Measurements from ENCODE around the gene KRT1. TPM values are rescaled to one million over a fixed set of nuclear protein-coding genes. Genes with fewer than 3 reads are reported as not detected.

The KRT1 gene
- total RNA-seq, 2 donors from 2014 or later: not detected

DNA sequence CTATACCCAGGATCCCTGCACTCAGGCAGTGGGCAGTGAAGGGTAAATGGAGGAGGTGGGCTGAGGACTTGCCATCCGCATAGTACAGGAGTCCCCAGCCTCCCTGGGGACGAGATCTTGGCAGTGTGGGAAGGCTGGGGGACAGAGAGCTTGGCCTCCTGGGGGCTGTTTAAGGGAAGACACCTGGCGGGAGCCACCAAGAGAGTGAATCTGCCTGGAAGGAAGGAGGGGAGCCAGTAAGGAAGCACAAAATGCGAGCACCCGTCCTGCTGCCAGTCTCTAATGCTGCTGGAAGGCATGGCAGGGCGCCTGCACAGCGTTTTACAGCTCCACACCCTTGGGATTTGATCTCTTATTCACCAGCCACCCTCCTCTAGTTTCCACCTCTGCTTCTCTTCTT, 20.8 kb downstream of the KRT1 start:
- ATAC-seq (no peak), DNase-seq (ENCODE audit: low spot score in 2 of 2) (no peak)
- Mint-ChIP-seq H3K27ac (no peak overlapping the region), H3K9me3 (no peaks in the 10 kb centered on the region), H3K36me3 (no peaks in the 10 kb centered on the region)

GRCh38 chr12:52658196-52658595, 22.0 kb downstream of the KRT1 start:
- H3K9me3 Mint-ChIP-seq: no peaks in the 10 kb centered on the region
- H3K27ac Mint-ChIP-seq: no peak overlapping the region
- DNase-seq (ENCODE audit: low spot score in 2 of 2) (no peak), ATAC-seq (no peak)
- H3K36me3 Mint-ChIP-seq: no peaks in the 10 kb centered on the region

- Mint-ChIP-seq H3K27ac (peak overlapping the region in 1 of 2 donors; percentile 43), H3K36me3 (no peaks in the 10 kb centered on the region), H3K9me3 (no peaks in the 10 kb centered on the region)
- DNase-seq (ENCODE audit: low spot score in 2 of 2) (no peak), ATAC-seq (no peak)
These were observed 22.8 kb downstream of the KRT1 start for GRCh38 chr12:52657250-52657902.

DNA sequence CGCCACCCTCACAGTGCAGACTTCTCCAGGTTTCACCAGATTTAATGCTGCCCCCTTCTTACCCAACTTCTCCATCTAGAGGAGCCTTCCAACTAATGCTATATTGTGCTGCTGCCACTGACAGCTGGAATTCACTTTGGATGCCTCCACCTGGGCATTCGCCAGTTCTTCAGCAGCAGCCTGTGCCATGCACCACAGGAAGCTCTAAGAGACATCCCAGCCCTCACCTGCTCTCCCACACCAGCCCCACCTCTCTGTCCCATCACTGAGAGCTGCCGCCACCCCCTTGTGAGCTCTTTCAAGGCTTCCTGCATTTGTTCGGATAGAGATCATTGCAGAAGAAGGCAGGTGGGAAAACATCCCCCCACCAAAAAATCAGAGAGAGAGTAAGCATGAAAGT, 23.6 kb downstream of the KRT1 start:
- H3K9me3 Mint-ChIP-seq: no peaks in the 10 kb centered on the region
- DNase-seq (ENCODE audit: low spot score in 2 of 2) (no peak), ATAC-seq (no peak)
- H3K27ac Mint-ChIP-seq: peak overlapping the region in 1 of 2 donors; percentile 43
- H3K36me3 Mint-ChIP-seq: no peaks in the 10 kb centered on the region

DNA sequence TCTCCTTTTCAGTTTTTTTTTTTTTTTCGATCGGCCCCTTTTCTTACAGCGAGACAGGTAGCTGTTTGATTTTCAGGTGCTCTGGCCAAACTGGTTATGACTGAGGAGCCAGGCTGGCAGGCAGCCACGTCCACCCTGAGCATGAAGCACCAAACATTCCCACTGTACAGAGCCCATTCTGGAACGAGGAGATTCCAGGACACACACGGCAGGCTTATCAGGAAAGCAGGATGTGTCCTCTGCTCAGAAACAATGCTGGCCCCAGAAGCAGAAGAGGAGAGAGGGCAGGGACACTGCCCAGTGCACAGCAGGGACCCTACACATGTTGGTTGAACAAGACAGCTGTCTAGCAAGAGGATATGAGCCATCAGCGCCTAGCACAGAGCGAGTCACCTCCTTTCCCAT, 24.5 kb downstream of the KRT1 start:
- ATAC-seq (no peak), DNase-seq (ENCODE audit: low spot score in 2 of 2) (no peak)
- Mint-ChIP-seq H3K36me3 (no peaks in the 10 kb centered on the region), H3K9me3 (no peaks in the 10 kb centered on the region), H3K27ac (peak overlapping the region in 1 of 2 donors; percentile 79)

- ATAC-seq (no peak), DNase-seq (ENCODE audit: low spot score in 2 of 2) (no peak)
- no peaks in the 10 kb centered on the region for H3K9me3 Mint-ChIP-seq
- no peaks in the 10 kb centered on the region for H3K36me3 Mint-ChIP-seq
- H3K27ac Mint-ChIP-seq: no peak overlapping the region
These were observed 25.0 kb downstream of the KRT1 start for GRCh38 chr12:52655251-52655650.

DNA sequence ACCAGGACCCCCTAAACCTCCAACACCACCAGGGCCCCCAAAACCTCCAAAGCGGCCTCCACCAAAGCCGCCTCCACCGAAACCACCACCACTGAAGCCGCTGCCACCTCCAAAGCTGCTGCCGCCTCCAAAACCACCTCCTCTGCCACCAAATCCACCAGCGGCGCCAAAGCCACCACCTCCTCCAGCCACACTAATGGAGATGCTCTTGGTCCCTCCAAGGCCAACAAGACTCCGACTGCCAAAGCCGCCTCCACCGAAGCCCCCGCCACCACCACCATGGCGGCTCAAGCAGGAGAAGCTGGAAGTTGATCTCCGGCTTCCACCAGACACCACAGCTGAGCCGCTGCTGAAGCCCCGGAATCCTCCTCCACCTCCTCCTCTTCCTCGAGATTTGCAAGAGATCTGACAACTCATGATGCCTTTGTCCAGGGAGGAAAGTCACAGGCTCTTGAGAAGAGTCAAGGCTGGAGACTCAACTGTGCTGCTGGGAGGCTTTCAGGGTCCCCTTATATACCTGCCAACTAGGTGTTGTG, 28.4 kb downstream of the KRT1 start, which contains the start of gene KRT2:
KRT2 (minus strand) TSS at position 486 of the 536 bp plus-strand sequence; CDS start at position 417, 69 bp downstream.
- Mint-ChIP-seq H3K27ac (no peak within 1 kb of the TSS), H3K36me3 (no peaks in the 10 kb centered on the region), H3K9me3 (no peaks in the 10 kb centered on the region)
- no peak for ATAC-seq
- DNase-seq (ENCODE audit: low spot score in 2 of 2): no peak

DNA sequence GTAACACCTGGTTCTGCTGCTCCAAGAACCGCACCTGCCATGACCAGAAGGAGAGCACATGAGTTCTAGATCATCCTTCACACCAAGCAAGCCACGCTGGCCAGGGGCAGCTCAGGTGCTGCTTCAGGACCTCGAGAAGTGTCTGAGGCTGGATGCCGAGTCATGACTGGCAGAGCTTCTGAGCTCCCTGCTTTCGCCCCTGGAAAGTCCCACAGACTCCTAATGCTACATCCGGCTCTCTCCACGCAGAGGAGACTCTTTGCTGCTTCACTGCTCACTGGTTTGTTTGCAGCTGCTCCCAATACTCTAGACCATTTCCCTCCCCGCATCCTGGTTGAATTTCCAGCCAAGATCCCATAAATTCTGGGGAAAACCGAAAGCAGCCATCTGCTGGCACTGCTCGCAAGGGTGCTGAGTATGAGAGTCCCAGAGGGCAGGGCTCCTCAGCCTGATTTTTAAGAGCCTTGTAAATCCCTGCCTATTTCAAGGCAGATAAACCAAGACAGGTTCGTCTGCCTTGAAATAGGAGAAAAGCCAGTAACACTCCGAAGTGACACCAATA, 29.6 kb downstream of the KRT1 start:
- no peak for DNase-seq (ENCODE audit: low spot score in 2 of 2)
- H3K9me3 Mint-ChIP-seq: no peaks in the 10 kb centered on the region

DNA sequence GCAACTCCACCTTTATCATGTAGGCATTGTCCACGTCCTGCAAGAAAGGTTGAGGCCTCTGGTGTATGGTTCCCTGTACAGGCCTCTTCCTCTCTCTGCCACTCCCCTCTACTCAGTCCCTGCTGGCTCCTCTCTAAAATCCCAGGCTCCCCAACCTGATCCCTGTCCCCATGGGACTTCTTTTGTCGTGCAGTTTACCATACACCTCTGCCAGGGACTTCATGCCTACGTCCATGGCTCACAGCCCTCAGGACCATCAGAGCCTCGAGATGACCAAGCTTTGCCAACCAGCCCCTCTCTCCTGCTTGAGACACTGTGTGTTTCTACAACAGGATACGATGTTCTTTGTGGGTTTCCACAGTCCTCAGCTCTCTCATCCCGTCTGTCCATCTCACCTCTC, 31.1 kb downstream of the KRT1 start:
- Mint-ChIP-seq H3K36me3 (no peaks in the 10 kb centered on the region), H3K27ac (no peak overlapping the region), H3K9me3 (no peaks in the 10 kb centered on the region)
- ATAC-seq (no peak), DNase-seq (ENCODE audit: low spot score in 2 of 2) (no peak)

More for the DNA sequence above, 29.6 kb downstream of the KRT1 start:
- Mint-ChIP-seq H3K36me3 (no peaks in the 10 kb centered on the region), H3K27ac (no peak overlapping the region)
- ATAC-seq: no peak

DNA sequence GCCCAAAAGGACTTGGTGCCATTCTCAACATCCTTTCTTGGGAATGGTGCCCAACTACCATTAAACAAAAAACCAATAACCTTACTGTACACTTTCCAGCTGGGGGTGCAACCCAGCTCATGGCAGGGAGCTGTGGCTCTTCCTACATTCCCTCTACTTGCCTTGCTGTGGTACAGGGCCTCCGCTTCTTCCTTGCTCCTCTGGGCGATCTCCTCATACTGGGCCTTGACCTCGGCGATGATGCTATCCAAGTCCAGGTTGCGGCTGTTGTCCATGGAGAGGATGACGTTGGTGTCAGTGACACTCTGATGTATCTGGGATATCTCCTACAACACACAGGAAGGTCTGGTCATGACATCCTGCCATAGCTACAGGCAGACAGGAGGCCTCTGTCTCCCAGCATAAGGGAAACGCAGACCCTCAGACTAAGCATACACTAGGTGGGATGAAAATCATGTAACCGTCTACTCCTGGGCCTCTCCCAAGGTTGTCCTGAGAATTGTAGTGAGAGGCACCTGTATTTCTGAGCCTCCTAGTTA, 32.1 kb downstream of the KRT1 start:
- no peak for DNase-seq (ENCODE audit: low spot score in 2 of 2)
- no peaks in the 10 kb centered on the region for H3K36me3 Mint-ChIP-seq
- no peak overlapping the region for H3K27ac Mint-ChIP-seq
- no peak for ATAC-seq
- no peaks in the 10 kb centered on the region for H3K9me3 Mint-ChIP-seq

- Mint-ChIP-seq H3K9me3 (no peaks in the 10 kb centered on the region), H3K36me3 (no peaks in the 10 kb centered on the region), H3K27ac (no peak overlapping the region)
- no peak for DNase-seq (ENCODE audit: low spot score in 2 of 2)
- no peak for ATAC-seq
These were observed 32.6 kb downstream of the KRT1 start for GRCh38 chr12:52647601-52648000.

GRCh38 chr12:52646613-52647012, 33.6 kb downstream of the KRT1 start:
- H3K9me3 Mint-ChIP-seq: no peaks in the 10 kb centered on the region
- ATAC-seq (no peak), DNase-seq (ENCODE audit: low spot score in 2 of 2) (no peak)
- peak overlapping the region; percentile 11 to 77 for H3K27ac Mint-ChIP-seq
- peaks cover 0 to 4% of the 10 kb centered on the region in 2 donors for H3K36me3 Mint-ChIP-seq

DNA sequence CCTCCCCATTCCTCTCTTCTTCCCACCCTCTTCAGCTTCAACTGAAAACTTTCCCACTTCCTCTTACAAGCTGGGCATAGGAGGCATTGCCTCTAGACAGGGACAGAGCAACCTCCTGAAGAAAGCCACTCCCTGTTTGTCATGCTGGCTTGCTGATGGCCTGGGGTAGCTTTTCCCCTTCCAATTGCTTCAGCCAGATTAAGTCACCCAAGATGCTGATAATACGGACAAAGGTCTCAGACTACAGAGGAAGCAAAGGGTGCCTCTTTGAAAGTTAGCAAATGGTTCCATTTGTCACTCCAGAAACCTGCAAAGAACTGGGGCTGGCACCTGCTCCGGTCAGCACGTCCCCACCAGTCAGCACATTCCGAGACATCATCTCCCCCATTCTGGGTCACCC, 34.2 kb downstream of the KRT1 start:
- Mint-ChIP-seq H3K36me3 (peaks cover 0 to 4% of the 10 kb centered on the region in 2 donors), H3K9me3 (no peaks in the 10 kb centered on the region), H3K27ac (peak overlapping the region; percentile 49 to 81)
- no peak for DNase-seq (ENCODE audit: low spot score in 2 of 2)
- ATAC-seq: no peak

- peaks cover 0 to 4% of the 10 kb centered on the region in 2 donors for H3K36me3 Mint-ChIP-seq
- H3K9me3 Mint-ChIP-seq: no peaks in the 10 kb centered on the region
- ATAC-seq: peak; percentile 84 to 94
- no peak for DNase-seq (ENCODE audit: low spot score in 2 of 2)
- H3K27ac Mint-ChIP-seq: peak overlapping the region in 1 of 2 donors; percentile 49
These were observed 35.0 kb downstream of the KRT1 start for GRCh38 chr12:52645120-52645761.

DNA sequence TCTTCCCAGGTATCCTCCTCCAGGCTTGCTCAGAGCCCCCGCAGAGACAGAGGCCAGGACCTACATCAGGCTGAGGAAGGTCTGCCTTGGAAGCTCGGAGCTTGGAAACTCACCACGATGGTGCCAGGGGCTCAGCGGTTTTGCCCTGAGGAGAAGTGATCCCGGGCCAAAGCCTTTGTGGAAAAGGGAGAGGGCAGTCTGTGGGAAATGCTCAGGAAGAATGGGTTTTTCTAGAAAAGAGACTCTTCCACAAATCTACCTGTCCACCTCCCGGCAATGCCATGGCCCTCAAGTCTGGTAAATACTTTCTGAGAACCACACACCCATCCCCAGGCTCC, 36.2 kb downstream of the KRT1 start:
- no peak for ATAC-seq
- peaks cover 0 to 4% of the 10 kb centered on the region in 2 donors for H3K36me3 Mint-ChIP-seq
- H3K9me3 Mint-ChIP-seq: no peaks in the 10 kb centered on the region
- no peak for DNase-seq (ENCODE audit: low spot score in 2 of 2)
- H3K27ac Mint-ChIP-seq: no peak overlapping the region

DNA sequence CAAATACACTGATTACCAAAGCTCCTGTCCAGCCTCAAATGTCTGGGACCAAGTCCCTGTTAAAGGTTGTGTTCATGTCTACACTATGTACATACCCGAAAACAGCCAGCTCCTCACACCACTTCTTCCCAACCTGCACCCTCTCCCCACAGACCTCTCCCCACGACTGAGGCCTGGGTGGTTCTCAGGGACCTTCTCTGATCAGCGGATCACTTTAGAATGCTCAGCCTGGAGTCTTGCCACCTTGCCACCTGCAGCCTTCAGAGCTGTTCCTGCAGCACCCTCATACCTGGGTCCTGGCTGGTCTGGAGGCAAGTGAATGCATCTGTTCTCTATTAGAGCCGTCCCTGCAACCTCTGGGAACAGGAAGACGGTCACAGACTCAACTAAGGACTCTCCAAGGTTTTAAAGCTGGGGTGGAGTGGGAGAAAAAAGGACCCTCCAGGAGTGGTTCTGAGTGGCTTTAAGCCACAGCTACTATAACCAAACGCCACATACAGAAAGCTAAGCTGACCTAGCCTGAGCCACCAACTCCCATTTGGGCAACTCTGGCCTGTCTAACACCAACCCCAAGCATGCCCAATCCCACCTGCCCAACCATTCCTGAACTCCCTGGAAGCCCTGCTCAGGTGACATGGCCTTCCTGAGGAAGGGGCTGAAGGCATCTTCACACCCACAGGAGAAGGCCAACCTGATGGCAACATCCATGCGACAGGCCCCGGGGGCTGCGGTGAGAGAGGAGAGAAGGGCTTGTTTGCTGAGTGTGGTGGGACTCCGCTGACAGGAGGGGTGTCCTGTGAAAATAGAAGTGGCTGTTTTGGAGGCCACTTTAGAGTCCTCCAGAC, 36.8 kb downstream of the KRT1 start:
- no peak for DNase-seq (ENCODE audit: low spot score in 2 of 2)
- no peak overlapping the region for H3K27ac Mint-ChIP-seq
- no peaks in the 10 kb centered on the region for H3K9me3 Mint-ChIP-seq
- peaks cover 0 to 4% of the 10 kb centered on the region in 2 donors for H3K36me3 Mint-ChIP-seq
- no peak for ATAC-seq
